OCI-LY3 (cell line): ENCODE measurements around the gene CRYBA2.

ENCODE experiments used
- H2AFZ ChIP-seq: fragments of 200-600, 300-600 bp; shearing (Covaris generic); 2 replicates; pipeline ENCODE4 v1.6.0; 2014; ENCODE audit warnings: antibody characterized with exemption, low read depth, low read length
- H3K27ac ChIP-seq: fragments of 200-600, 300-600 bp; sonication (generic); 2 replicates; pipeline ENCODE4 v1.5.1; 2014; ENCODE audit warnings: mild to moderate bottlenecking, low read length, moderate library complexity, mixed read lengths
- H3K27me3 ChIP-seq: fragments of 200-600, 300-600 bp; sonication (generic); 2 replicates; pipeline ENCODE4 v1.6.1; 2014; ENCODE audit warnings: low read depth, low read length, mixed read lengths
- H3K36me3 ChIP-seq: fragments of 200-600, 300-600 bp; sonication (generic); replicated peaks from 2 replicates; pipeline ENCODE3; 2014; ENCODE audit warnings: low read depth, low read length, mixed read lengths
- H3K4me1 ChIP-seq: fragments of 300-600, 200-600 bp; sonication (generic); 2 replicates; pipeline ENCODE4 v1.6.1; 2014; ENCODE audit warnings: low read length, mixed read lengths
- H3K4me2 ChIP-seq: fragments of 200-600, 300-600 bp; sonication (generic); 2 replicates; pipeline ENCODE4 v1.6.1; 2014; ENCODE audit warnings: low read length, mixed read lengths
- H3K4me3 ChIP-seq: fragments of 300-600, 200-600 bp; sonication (generic); 2 replicates; pipeline ENCODE4 v1.5.1; 2014; ENCODE audit warnings: antibody characterized with exemption, mild to moderate bottlenecking, low read length, moderate library complexity
- H3K79me2 ChIP-seq: fragments of 300-600, 200-600 bp; shearing (Covaris generic); 2 replicates; pipeline ENCODE4 v1.6.1; 2014; ENCODE audit warnings: mild to moderate bottlenecking, low read length, mixed read lengths
- H3K9ac ChIP-seq: fragments of 300-600, 200-600 bp; shearing (Covaris generic); 2 replicates; pipeline ENCODE4 v1.6.0; 2014; ENCODE audit warnings: mild to moderate bottlenecking, low read length, moderate library complexity
- H3K9me3 ChIP-seq: fragments of 200-600, 300-600 bp; shearing (Covaris generic); 2 replicates; pipeline ENCODE4 v1.6.1; 2014; ENCODE audit warnings: low read length, mixed read lengths; ENCODE audit not compliant: insufficient read depth
- H4K20me1 ChIP-seq: fragments of 200-600, 300-600 bp; sonication (generic); 2 replicates; pipeline ENCODE4 v1.6.1; 2016; ENCODE audit warnings: low read length, mixed read lengths; ENCODE audit not compliant: insufficient read depth
- CTCF ChIP-seq: fragments of 200-600, 300-600 bp; sonication (generic); IDR thresholded peaks from 2 replicates; pipeline ENCODE4 v1.5.1; 2014; ENCODE audit warnings: antibody characterized with exemption, low read length, low read depth
- EZH2phosphoT487 ChIP-seq: fragments of 200-600 bp; shearing (Covaris generic); IDR thresholded peaks from 2 replicates; pipeline ENCODE4 v1.6.1; 2018; ENCODE audit warnings: antibody characterized with exemption, mixed run types, low read depth

Gene CRYBA2

GRCh38 chr2:218993345-218994315 lies at the start of gene CRYBA2:
TSS of gene CRYBA2 (minus strand) at chr2:218993422. CDS start at chr2:218993176, 246 bp downstream.
- Histone ChIP-seq H3K36me3 (no peaks in the 10 kb centered on the region), H3K79me2 (no peaks in the 10 kb centered on the region), H3K4me1 (no peaks in the 10 kb centered on the region; the same call in 1 of the 2 replicates), H2AFZ (no peak within 1 kb of the TSS), H3K27me3 (peaks cover 5% of the 10 kb centered on the region; the same call in 1 of the 2 replicates), H3K27ac (no peak within 1 kb of the TSS), H3K4me3 (no peak within 1 kb of the TSS), H4K20me1 (no peaks in the 10 kb centered on the region), H3K9ac (no peak within 1 kb of the TSS), H3K4me2 (no peak within 1 kb of the TSS), H3K9me3 (no peaks in the 10 kb centered on the region)
- TF ChIP-seq EZH2phosphoT487 (no peak), CTCF (no peak)

DNA sequence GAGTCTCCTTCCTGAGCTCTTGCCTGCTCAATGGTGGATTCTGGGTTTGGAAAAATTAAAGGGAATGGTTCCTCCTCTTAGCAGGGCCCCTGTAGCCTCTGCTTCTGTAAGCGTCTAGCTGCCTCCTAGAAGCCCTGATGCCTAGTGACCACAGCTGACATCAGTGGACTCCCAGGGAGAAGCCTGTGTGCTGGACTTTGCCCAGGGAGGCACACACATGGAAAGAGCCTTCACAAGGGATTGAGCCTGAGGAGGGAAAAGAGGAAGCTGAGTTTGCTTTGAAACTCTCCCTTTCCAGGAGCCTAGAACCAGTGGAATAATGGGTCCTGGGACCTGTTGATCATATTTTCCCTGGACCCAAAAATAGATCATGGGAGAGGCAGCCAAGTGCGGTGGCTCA lies 49.5 kb upstream of the CRYBA2 start:
- Histone ChIP-seq H3K36me3 (no peaks in the 10 kb centered on the region), H2AFZ (no peak overlapping the region), H4K20me1 (no peaks in the 10 kb centered on the region), H3K4me2 (no peak overlapping the region), H3K9ac (no peak overlapping the region), H3K27me3 (peaks cover 4% of the 10 kb centered on the region; the same call in 1 of the 2 replicates), H3K4me1 (no peaks in the 10 kb centered on the region), H3K79me2 (no peaks in the 10 kb centered on the region), H3K4me3 (no peak overlapping the region), H3K9me3 (no peaks in the 10 kb centered on the region), H3K27ac (no peak overlapping the region)
- no peak for TF ChIP-seq CTCF
- TF ChIP-seq EZH2phosphoT487 = no peak

GRCh38 chr2:219042157-219042556 lies 48.9 kb upstream of the CRYBA2 start:
- H3K27me3 ChIP-seq = peaks cover 4% of the 10 kb centered on the region; the same call in 1 of the 2 replicates
- H2AFZ ChIP-seq = no peak overlapping the region
- no peak for TF ChIP-seq EZH2phosphoT487
- TF ChIP-seq CTCF = no peak
- H3K4me1 ChIP-seq = no peaks in the 10 kb centered on the region
- H3K79me2 ChIP-seq = no peaks in the 10 kb centered on the region
- no peak overlapping the region for H3K4me3 ChIP-seq
- no peak overlapping the region for H3K27ac ChIP-seq
- H3K4me2 ChIP-seq = no peak overlapping the region
- no peaks in the 10 kb centered on the region for H4K20me1 ChIP-seq
- no peaks in the 10 kb centered on the region for H3K36me3 ChIP-seq
- H3K9me3 ChIP-seq = no peaks in the 10 kb centered on the region
- H3K9ac ChIP-seq = no peak overlapping the region

GRCh38 chr2:219041252-219041651 lies 48.0 kb upstream of the CRYBA2 start, which contains the start of gene CFAP65:
TSS of gene CFAP65 (minus strand) at chr2:219041516. CDS start at chr2:219039048, 2,468 bp downstream.
- H3K36me3 ChIP-seq = no peaks in the 10 kb centered on the region
- no peaks in the 10 kb centered on the region for H3K4me1 ChIP-seq
- no peak within 1 kb of the TSS for H3K27ac ChIP-seq
- H3K79me2 ChIP-seq = no peaks in the 10 kb centered on the region
- no peak within 1 kb of the TSS for H3K4me2 ChIP-seq
- no peak for TF ChIP-seq CTCF
- no peak for TF ChIP-seq EZH2phosphoT487
- no peaks in the 10 kb centered on the region for H4K20me1 ChIP-seq
- H2AFZ ChIP-seq = no peak within 1 kb of the TSS
- no peak within 1 kb of the TSS for H3K9ac ChIP-seq
- H3K27me3 ChIP-seq = peaks cover 4% of the 10 kb centered on the region; the same call in 1 of the 2 replicates
- no peak within 1 kb of the TSS for H3K4me3 ChIP-seq
- H3K9me3 ChIP-seq = no peaks in the 10 kb centered on the region
